CD4-positive, alpha-beta T cell (primary cell): Measurements from ENCODE around the gene PKD1L1. TPM values are rescaled to one million over a fixed set of nuclear protein-coding genes. Genes with fewer than 3 reads are reported as not detected.

Experiments
- ATAC-seq: fragments of 200-7000 bp; cut with Tn5 transposase; one replicate; pipeline ENCODE4 v1.10.0; 2022; ENCODE audit warnings: mild to moderate bottlenecking; ENCODE audit not compliant: poor library complexity
- CTCF ChIA-PET: fragments of 350-600 bp; sonication (Branson Sonifier 250); formaldehyde crosslinking; loops from one replicate; lab custom pipeline; 2021; ENCODE audit warnings: antibody characterized with exemption, inconsistent platforms; lab: Charles Lee
- POLR2A ChIA-PET: fragments of 350-600 bp; sonication (Branson Sonifier 250); formaldehyde crosslinking; loops from one replicate; lab custom pipeline; 2021; ENCODE audit warnings: antibody characterized with exemption, inconsistent platforms; lab: Charles Lee
- DNase-seq, 14 experiments: peaks; one replicate each; pipeline ENCODE4 v3.0.0-alpha.2; 2013 to 2020; ENCODE audit warnings: mixed read lengths in 2 of 14
- H3K27ac ChIP-seq, 2 donors: one replicate each; pipeline versions ENCODE4 v1.5.1 to v1.7.0; 2013; ENCODE audit warnings: low read length in 2 of 2, low read depth in 1 of 2, mild to moderate bottlenecking in 1 of 2
- H3K27me3 ChIP-seq, 2 experiments: 1 replicate in 1 of 2; 2 replicates in 1 of 2; pipeline versions ENCODE4 v1.6.1 to v1.7.0; 2013; ENCODE audit warnings: low read length in 2 of 2, control low read depth in 1 of 2, mild to moderate bottlenecking in 1 of 2, moderate library complexity in 1 of 2; ENCODE audit not compliant: insufficient read depth in 2 of 2, control insufficient read depth in 1 of 2
- H3K36me3 ChIP-seq: one replicate; pipeline ENCODE4 v1.6.1; 2013; ENCODE audit warnings: low read length, control low read depth; ENCODE audit not compliant: insufficient read depth
- H3K4me1 ChIP-seq: one replicate; pipeline ENCODE4 v1.6.1; 2013; ENCODE audit warnings: low read length, control low read depth; ENCODE audit not compliant: insufficient read depth
- H3K4me3 ChIP-seq: one replicate; pipeline ENCODE4 v1.5.1; 2013; ENCODE audit warnings: mild to moderate bottlenecking, low read length, moderate library complexity
- H3K9me3 ChIP-seq, 2 experiments: 1 replicate in 1 of 2; 2 replicates in 1 of 2; pipeline versions ENCODE4 v1.6.1 to v1.7.0; 2013; ENCODE audit warnings: low read length in 2 of 2, mild to moderate bottlenecking in 2 of 2, control low read depth in 1 of 2, moderate library complexity in 1 of 2; ENCODE audit not compliant: control insufficient read depth in 1 of 2, insufficient read depth in 1 of 2
- H3K27ac Mint-ChIP-seq: one replicate; pipeline ENCODE4 v1.8.0; 2020; ENCODE audit warnings: mixed read lengths
- H3K27me3 Mint-ChIP-seq: one replicate; pipeline ENCODE4 v1.8.0; 2021; ENCODE audit warnings: mixed read lengths
- H3K36me3 Mint-ChIP-seq: one replicate; pipeline ENCODE4 v1.8.0; 2021; ENCODE audit warnings: low read depth, mixed read lengths
- H3K4me1 Mint-ChIP-seq: one replicate; pipeline ENCODE4 v1.8.0; 2021; ENCODE audit warnings: low read depth, mixed read lengths
- H3K4me3 Mint-ChIP-seq: one replicate; pipeline ENCODE4 v1.8.0; 2020; ENCODE audit warnings: mild to moderate bottlenecking, mixed read lengths
- H3K9me3 Mint-ChIP-seq: one replicate; pipeline ENCODE4 v1.8.0; 2020; ENCODE audit warnings: mixed read lengths
- CTCF ChIP-seq: fragments of 200-600 bp; IDR thresholded peaks from one replicate; pipeline ENCODE4 v1.8.0; 2022; ENCODE audit warnings: antibody characterized with exemption, mild to moderate bottlenecking
- intact Hi-C, 2 experiments: fragments of 100-400 bp; cut with DNase I in 1 of 2; cut with micrococcal nuclease in 1 of 2; formaldehyde crosslinking; loops; one replicate each; pipeline versions ENCODE4 v1.15.1 to v1.9.0; 2023 to 2025; cut with DNase I, micrococcal nuclease
- total RNA-seq, 174 experiments: library from RNA in 2 of 174; stranded (reverse) in 2 of 174; gene quantifications; one replicate each; pipeline ENCODE4 v1.2.3 and lab custom pipeline; 2021 to 2026

Gene PKD1L1
- total RNA-seq, 2 experiments from 2014 or later: 0.20 to 0.25 TPM

GRCh38 chr7:47890125-47890524 lies 58.1 kb downstream of the PKD1L1 start:
- intact Hi-C loops: no loop called here
- Mint-ChIP-seq H3K27ac (no peak overlapping the region), H3K4me3 (no peak overlapping the region), H3K27me3 (no peaks in the 10 kb centered on the region), H3K9me3 (no peaks in the 10 kb centered on the region), H3K4me1 (no peaks in the 10 kb centered on the region), H3K36me3 (peaks cover 6% of the 10 kb centered on the region)
- no peak for ATAC-seq
- POLR2A ChIA-PET: no interaction called here
- H3K9me3 ChIP-seq: no peaks in the 10 kb centered on the region
- DNase-seq: no peak
- H3K4me1 ChIP-seq: no peaks in the 10 kb centered on the region
- no peak for TF ChIP-seq CTCF
- no peaks in the 10 kb centered on the region for H3K36me3 ChIP-seq
- H3K27ac ChIP-seq: no peak overlapping the region
- no peaks in the 10 kb centered on the region for H3K27me3 ChIP-seq
- H3K4me3 ChIP-seq: no peak overlapping the region
- CTCF ChIA-PET: no interaction called here

GRCh38 chr7:47889723-47890122 lies 58.5 kb downstream of the PKD1L1 start:
- intact Hi-C loops: no loop called here
- Mint-ChIP-seq H3K4me3 (no peak overlapping the region), H3K9me3 (no peaks in the 10 kb centered on the region), H3K36me3 (peaks cover 6% of the 10 kb centered on the region), H3K27me3 (no peaks in the 10 kb centered on the region), H3K4me1 (no peaks in the 10 kb centered on the region), H3K27ac (no peak overlapping the region)
- POLR2A ChIA-PET: no interaction called here
- DNase-seq: no peak
- no peaks in the 10 kb centered on the region for H3K27me3 ChIP-seq
- no peaks in the 10 kb centered on the region for H3K36me3 ChIP-seq
- H3K9me3 ChIP-seq: no peaks in the 10 kb centered on the region
- H3K4me3 ChIP-seq: no peak overlapping the region
- no peak for TF ChIP-seq CTCF
- H3K4me1 ChIP-seq: no peaks in the 10 kb centered on the region
- ATAC-seq: no peak
- H3K27ac ChIP-seq: no peak overlapping the region
- CTCF ChIA-PET: no interaction called here

- H3K4me3 ChIP-seq: no peak overlapping the region
- peaks cover 6% of the 10 kb centered on the region for H3K36me3 Mint-ChIP-seq
- intact Hi-C loops: no loop called here
- no peak overlapping the region for H3K27ac ChIP-seq
- TF ChIP-seq CTCF: no peak
- no peaks in the 10 kb centered on the region for H3K27me3 Mint-ChIP-seq
- no peak overlapping the region for H3K4me3 Mint-ChIP-seq
- no peaks in the 10 kb centered on the region for H3K27me3 ChIP-seq
- no peaks in the 10 kb centered on the region for H3K36me3 ChIP-seq
- ChIA-PET POLR2A (no interaction called here), CTCF (no interaction called here)
- no peak for ATAC-seq
- H3K4me1 Mint-ChIP-seq: no peaks in the 10 kb centered on the region
- no peaks in the 10 kb centered on the region for H3K4me1 ChIP-seq
- H3K9me3 ChIP-seq: no peaks in the 10 kb centered on the region
- no peaks in the 10 kb centered on the region for H3K9me3 Mint-ChIP-seq
- DNase-seq: no peak
- H3K27ac Mint-ChIP-seq: no peak overlapping the region
Measured at GRCh38 chr7:47888371-47889265, 59.6 kb downstream of the PKD1L1 start.
